AG10803 (cell line): ENCODE measurements around the gene NXT1.
"Not testable (repeated sequence)": the region's sequence is repeated elsewhere in the genome, so short reads cannot be mapped to it uniquely, and the experiment has no call there.

Experiments used
- DNase-seq: peaks from one replicate; pipeline ENCODE4 v3.0.0; 2010; ENCODE audit warnings: low read depth
- H3K4me3 ChIP-seq: 2 replicates; pipeline ENCODE4 v1.5.1; 2011; ENCODE audit warnings: mild to moderate bottlenecking, low read length, control low read depth
- TF ChIP-seq, protein P1 (sequence below): conservative IDR thresholded peaks from 2 replicates; pipeline ENCODE4 v1.5.1; 2011; ENCODE audit warnings: mild to moderate bottlenecking, low read length, control low read depth, inconsistent platforms

NXT1 gene

DNA sequence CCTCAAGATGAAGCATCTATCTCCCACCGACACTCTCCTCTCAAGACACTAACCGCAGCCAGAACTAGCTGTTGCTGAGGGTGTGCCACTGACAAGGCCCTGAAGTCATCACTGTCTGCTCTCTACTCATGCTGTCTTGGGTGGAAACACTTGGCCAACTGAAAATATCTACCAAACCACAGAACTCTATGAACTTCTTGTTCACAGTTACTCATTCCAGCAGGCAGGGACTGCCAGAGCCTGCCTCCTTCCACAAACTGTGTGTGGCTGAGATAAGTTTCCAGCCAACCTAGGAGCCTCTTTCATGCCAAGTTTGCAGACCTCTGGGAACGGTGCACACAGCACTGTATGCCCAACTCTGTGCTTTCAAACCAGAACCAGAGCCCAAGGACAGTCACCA lies 45.5 kb upstream of the NXT1 start:
- TF ChIP-seq, protein P1, sequence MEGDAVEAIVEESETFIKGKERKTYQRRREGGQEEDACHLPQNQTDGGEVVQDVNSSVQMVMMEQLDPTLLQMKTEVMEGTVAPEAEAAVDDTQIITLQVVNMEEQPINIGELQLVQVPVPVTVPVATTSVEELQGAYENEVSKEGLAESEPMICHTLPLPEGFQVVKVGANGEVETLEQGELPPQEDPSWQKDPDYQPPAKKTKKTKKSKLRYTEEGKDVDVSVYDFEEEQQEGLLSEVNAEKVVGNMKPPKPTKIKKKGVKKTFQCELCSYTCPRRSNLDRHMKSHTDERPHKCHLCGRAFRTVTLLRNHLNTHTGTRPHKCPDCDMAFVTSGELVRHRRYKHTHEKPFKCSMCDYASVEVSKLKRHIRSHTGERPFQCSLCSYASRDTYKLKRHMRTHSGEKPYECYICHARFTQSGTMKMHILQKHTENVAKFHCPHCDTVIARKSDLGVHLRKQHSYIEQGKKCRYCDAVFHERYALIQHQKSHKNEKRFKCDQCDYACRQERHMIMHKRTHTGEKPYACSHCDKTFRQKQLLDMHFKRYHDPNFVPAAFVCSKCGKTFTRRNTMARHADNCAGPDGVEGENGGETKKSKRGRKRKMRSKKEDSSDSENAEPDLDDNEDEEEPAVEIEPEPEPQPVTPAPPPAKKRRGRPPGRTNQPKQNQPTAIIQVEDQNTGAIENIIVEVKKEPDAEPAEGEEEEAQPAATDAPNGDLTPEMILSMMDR, result no peak
- H3K4me3 ChIP-seq, result no peak overlapping the region
- peak; percentile 75 for DNase-seq

DNA sequence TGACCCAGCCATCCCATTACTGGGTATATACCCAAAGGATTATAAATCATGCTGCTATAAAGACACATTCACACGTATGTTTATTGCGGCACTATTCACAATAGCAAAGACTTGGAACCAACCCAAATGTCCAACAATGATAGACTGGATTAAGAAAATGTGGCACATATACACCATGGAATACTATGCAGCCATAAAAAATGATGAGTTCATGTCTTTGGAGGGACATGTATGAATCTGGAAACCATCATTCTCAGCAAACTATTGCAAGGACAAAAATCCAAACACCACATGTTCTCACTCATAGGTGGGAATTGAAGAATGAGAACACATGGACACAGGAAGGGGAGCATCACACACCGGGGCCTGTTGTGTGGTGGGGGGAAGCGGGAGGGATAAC lies 43.2 kb upstream of the NXT1 start:
- H3K4me3 ChIP-seq, DNase-seq: not testable (repeated sequence)

DNA sequence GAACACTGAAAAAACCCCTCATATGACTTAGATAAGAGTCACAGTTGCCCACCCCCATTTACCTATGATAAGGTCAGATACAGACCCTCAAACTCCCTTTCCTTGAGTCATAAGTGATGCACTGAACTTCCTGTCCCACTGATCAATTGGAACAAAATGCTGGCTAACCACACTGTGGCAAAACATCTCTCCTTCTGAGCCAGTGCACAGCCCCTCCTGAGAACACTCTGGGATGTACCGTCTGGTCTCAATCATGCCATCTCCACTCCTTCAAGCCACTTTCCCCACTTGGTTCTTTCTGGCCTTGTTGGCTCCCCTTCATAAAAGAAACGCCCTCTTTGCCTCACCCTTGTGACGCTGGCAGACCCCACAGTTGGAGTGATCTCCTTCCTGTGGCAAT lies 42.6 kb upstream of the NXT1 start:
- H3K4me3 ChIP-seq, result no peak overlapping the region
- DNase-seq, result peak; percentile 3
- TF ChIP-seq, protein P1, result no peak

DNA sequence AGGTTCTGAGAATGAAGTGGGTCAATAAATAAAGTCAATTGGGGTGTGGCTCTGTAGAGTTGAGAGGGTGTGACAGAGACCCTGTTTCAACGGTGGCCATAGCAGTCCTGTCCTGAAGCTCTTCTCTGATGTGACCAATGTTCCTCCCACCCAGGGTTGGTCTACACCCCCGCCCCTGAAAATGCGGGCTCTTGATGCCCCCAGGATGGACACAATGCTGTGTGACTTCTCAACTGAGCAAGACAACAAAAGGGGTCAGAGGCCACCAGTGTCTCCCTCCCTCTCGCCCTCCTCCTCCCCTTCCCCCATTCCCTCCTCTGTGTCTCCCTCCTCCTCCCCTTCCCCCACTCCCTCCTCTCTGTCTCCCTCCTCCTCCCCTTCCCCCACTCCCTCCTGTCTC lies 41.7 kb upstream of the NXT1 start:
- no peak overlapping the region for H3K4me3 ChIP-seq
- DNase-seq, result no peak
- TF ChIP-seq, protein P1, result no peak

DNA sequence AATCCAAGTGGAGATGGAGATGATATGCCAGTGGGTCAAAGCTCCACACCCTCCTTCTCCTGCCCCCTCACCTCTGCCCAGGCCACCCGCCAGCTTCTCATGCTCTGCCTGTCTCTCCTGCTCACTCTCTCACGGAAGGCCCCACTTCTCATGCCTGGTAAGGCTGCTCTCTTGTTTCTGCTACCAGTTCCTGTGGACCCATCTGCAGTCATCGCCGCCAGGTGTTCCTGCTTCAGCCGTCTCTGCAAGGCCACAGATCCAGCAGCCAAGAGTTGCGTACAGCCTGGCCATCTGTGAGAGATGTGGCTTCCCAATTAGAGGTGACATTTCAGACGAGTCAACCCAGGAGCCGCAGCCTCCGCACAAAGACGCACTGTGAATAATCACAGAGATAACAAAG lies 40.8 kb upstream of the NXT1 start:
- H3K4me3 ChIP-seq, result no peak overlapping the region
- no peak for DNase-seq
- TF ChIP-seq, protein P1, result no peak

DNA sequence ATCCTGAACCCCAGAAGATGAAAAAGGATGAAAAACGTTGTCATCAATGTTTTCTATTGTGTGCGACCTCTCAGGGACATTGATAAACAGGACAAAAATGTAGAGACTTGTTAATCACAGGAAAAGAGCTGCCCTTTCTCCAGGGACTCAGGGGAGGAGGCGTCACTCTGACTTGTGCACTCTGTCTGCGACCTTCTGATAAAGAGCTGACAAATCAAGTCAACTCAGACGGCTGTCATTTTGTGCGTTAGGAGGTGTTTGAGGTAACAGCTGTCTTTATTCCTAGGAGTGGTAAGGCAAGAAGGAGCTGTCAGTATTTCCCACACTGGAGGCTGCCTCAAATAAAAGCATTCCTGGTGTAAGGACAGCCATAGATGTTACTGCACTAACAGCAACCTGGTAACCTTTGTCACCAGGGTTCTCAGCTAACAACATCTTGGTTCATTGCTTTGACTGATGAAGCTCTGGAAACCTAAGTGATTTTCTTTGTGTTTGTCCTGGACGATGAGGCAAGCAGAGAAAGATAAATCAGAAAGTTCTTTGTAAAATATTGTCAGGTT lies 38.6 kb upstream of the NXT1 start:
- no peak for DNase-seq
- TF ChIP-seq, protein P1, result no peak
- no peak overlapping the region for H3K4me3 ChIP-seq

DNA sequence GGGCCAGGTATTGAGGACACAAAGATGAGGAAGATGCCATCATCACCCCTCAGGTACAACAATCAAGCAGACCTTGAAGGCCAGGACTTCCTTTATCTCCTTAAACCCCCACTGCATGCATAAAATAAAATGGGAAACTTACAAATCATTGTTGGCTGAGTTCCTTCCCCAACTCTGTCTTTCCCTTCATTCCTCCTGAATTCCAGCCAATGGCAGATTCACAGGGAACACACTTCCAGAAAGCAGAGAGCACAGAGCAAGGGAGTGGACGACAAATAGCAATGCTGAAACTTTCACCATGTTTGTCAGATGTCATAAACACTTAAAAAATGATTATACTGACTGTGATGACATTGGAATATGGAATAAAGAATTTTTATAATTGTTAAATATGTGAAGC lies 37.3 kb upstream of the NXT1 start:
- TF ChIP-seq, protein P1, result no peak
- no peak overlapping the region for H3K4me3 ChIP-seq
- no peak for DNase-seq

DNA sequence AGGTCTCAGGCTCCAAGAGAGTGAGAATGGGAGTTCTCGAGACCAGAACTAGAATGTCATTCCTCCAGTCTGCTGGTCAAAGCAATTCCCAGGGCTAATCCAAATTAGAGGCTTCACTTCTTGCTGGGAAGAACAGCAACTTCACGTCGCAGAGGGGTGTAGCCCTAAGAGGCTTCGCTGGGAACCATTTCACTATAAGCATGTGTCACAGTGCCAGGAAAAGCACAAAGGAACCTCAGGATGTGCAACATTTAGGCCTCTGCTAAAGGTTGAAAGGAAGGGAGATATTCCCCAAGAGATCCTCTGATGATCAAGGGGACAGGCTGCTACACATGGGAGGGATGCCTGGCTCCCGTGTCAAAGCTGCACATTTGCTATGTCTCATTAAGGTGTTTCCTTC lies 35.9 kb upstream of the NXT1 start:
- no peak overlapping the region for H3K4me3 ChIP-seq
- TF ChIP-seq, protein P1, result no peak
- DNase-seq, result no peak
